ENCODE measurements around the gene PPP5C. TPM values are rescaled to one million over a fixed set of nuclear protein-coding genes. Genes with fewer than 3 reads are reported as not detected.

The PPP5C gene
- total and polyA plus RNA-seq, 2 of the 13 experiments (the other 11 are each of a cell fraction or from before 2014, with no cell fraction given) = 41.6 to 67.9 TPM

DNA sequence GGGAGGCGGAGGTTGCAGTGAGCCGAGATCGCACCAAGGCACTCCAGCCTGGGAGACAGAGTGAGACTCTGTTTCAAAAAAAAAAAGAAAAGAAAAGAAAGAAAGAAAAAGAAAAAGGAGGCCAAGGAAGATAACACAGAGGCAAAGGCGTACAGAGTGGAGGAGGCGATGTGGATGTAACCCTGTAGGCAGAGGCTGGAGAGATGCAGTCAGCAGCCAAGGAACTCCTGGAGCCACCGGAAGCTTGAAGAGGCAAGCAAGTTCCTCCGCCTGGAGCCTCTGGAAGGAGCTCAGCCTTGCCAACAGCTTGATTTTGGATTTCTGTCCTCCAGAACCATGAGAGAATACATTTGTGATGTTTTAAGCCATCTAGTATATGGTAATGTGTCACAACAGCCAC, 73.2 kb downstream of the PPP5C start:
- no TSS peak for BruUV-seq (replicated peaks)
- intact Hi-C loops (cut with micrococcal nuclease; ENCODE audit: unreplicated experiment) (no loop called here), in situ Hi-C loops (cut with HindIII; ENCODE audit: extremely low pct_ligation_motif_present, low pct_unique_long_range_greater_than_20kb) (no loop called here)
- FAIRE-seq (no peak), ATAC-seq (no peak), DNase-seq (ENCODE audit: low spot score) (no peak)
- H3K27me3 ChIP-seq (ENCODE audit: control insufficient read depth in 1 of 2, insufficient read depth in 2 of 2, low read length in 2 of 2) = 0 out of 5 replicates have a peak, but pooled peaks cover 0 to 3% of the 10 kb centered on the region in 2 experiments
- no peaks in the 10 kb centered on the region for H4K20me1 ChIP-seq (ENCODE audit: insufficient read depth, low read length)
- no peak overlapping the region for H2AFZ ChIP-seq (ENCODE audit: low read length)
- no peaks in the 10 kb centered on the region for H3K79me2 ChIP-seq (ENCODE audit: insufficient read depth, low read length)
- no peak overlapping the region for H3K4me3 ChIP-seq (replicated peaks in 1 of 3; ENCODE audit: insufficient read depth in 1 of 3, low read depth in 2 of 3, low read length in 3 of 3)
- H3K9ac ChIP-seq (ENCODE audit: insufficient read depth, low read depth, low read length) = no peak overlapping the region
- CTCF ChIA-PET (ENCODE audit: low intra/inter-chr PET ratio, low total read pairs) = no interaction called here
- H3K36me3 ChIP-seq (replicated peaks in 1 of 2; ENCODE audit: control insufficient read depth in 1 of 2, insufficient read depth in 2 of 2, low read length in 2 of 2) = no peaks in the 10 kb centered on the region
- no peak overlapping the region for H3K4me2 ChIP-seq (ENCODE audit: low read depth, low read length)
- WGBS (ENCODE audit: low lambda C conversion rate) = 77% methylated on average over 7 of the region's 7 CpGs
- no peak for TF ChIP-seq ZNF878 (CRISPR knock-in tag; IDR thresholded peaks at IDR 0.05)
- no peak for TF ChIP-seq ZNF451 (CRISPR knock-in tag; IDR thresholded peaks at IDR 0.05)
- TF ChIP-seq, protein P1, sequence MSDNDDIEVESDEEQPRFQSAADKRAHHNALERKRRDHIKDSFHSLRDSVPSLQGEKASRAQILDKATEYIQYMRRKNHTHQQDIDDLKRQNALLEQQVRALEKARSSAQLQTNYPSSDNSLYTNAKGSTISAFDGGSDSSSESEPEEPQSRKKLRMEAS (IDR thresholded peaks at IDR 0.05) = no peak
- TF ChIP-seq, protein P2, sequence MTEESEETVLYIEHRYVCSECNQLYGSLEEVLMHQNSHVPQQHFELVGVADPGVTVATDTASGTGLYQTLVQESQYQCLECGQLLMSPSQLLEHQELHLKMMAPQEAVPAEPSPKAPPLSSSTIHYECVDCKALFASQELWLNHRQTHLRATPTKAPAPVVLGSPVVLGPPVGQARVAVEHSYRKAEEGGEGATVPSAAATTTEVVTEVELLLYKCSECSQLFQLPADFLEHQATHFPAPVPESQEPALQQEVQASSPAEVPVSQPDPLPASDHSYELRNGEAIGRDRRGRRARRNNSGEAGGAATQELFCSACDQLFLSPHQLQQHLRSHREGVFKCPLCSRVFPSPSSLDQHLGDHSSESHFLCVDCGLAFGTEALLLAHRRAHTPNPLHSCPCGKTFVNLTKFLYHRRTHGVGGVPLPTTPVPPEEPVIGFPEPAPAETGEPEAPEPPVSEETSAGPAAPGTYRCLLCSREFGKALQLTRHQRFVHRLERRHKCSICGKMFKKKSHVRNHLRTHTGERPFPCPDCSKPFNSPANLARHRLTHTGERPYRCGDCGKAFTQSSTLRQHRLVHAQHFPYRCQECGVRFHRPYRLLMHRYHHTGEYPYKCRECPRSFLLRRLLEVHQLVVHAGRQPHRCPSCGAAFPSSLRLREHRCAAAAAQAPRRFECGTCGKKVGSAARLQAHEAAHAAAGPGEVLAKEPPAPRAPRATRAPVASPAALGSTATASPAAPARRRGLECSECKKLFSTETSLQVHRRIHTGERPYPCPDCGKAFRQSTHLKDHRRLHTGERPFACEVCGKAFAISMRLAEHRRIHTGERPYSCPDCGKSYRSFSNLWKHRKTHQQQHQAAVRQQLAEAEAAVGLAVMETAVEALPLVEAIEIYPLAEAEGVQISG (CRISPR knock-in tag; IDR thresholded peaks at IDR 0.05) = no peak
- no peak for TF ChIP-seq BRCA1 (CRISPR knock-in tag; IDR thresholded peaks at IDR 0.05)
- TF ChIP-seq, protein P3, sequence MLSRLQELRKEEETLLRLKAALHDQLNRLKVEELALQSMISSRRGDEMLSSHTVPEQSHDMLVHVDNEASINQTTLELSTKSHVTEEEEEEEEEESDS (CRISPR knock-in tag; IDR thresholded peaks at IDR 0.05; ENCODE audit: borderline replicate concordance) = no peak
- TF ChIP-seq, protein P4, sequence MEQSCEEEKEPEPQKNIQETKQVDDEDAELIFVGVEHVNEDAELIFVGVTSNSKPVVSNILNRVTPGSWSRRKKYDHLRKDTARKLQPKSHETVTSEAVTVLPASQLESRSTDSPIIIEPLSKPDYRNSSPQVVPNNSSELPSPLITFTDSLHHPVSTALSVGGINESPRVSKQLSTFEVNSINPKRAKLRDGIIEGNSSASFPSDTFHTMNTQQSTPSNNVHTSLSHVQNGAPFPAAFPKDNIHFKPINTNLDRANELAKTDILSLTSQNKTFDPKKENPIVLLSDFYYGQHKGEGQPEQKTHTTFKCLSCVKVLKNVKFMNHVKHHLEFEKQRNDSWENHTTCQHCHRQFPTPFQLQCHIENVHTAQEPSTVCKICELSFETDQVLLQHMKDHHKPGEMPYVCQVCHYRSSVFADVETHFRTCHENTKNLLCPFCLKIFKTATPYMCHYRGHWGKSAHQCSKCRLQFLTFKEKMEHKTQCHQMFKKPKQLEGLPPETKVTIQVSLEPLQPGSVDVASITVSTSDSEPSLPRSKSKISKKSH (CRISPR knock-in tag; IDR thresholded peaks at IDR 0.05; ENCODE audit: borderline replicate concordance) = no peak
- TF ChIP-seq, protein P5, sequence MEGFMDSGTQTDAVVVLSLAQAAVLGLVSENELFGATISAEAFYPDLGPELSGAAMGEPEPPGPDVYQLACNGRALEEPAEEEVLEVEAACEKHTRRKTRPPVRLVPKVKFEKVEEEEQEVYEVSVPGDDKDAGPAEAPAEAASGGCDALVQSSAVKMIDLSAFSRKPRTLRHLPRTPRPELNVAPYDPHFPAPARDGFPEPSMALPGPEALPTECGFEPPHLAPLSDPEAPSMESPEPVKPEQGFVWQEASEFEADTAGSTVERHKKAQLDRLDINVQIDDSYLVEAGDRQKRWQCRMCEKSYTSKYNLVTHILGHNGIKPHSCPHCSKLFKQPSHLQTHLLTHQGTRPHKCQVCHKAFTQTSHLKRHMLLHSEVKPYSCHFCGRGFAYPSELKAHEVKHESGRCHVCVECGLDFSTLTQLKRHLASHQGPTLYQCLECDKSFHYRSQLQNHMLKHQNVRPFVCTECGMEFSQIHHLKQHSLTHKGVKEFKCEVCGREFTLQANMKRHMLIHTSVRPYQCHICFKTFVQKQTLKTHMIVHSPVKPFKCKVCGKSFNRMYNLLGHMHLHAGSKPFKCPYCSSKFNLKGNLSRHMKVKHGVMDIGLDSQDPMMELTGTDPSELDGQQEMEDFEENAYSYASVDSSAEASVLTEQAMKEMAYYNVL (CRISPR knock-in tag; IDR thresholded peaks at IDR 0.05; ENCODE audit: borderline replicate concordance) = no peak
- TF ChIP-seq MIER2 (CRISPR knock-in tag; IDR thresholded peaks at IDR 0.05) = no peak
- TF ChIP-seq, protein P6, sequence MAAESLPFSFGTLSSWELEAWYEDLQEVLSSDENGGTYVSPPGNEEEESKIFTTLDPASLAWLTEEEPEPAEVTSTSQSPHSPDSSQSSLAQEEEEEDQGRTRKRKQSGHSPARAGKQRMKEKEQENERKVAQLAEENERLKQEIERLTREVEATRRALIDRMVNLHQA (CRISPR knock-in tag; IDR thresholded peaks at IDR 0.05) = no peak
- TF ChIP-seq KDM2A (CRISPR knock-in tag; IDR thresholded peaks at IDR 0.05; ENCODE audit: borderline replicate concordance, low read depth) = no peak
- no peak for TF ChIP-seq GATAD1 (CRISPR knock-in tag; IDR thresholded peaks at IDR 0.05)
- no peak for TF ChIP-seq U2AF2 (IDR thresholded peaks at IDR 0.05; ENCODE audit: low read depth, low read length)
- no peak for TF ChIP-seq SAFB2 (CRISPR knock-in tag; IDR thresholded peaks at IDR 0.05; ENCODE audit: borderline replicate concordance, low read depth)
- TF ChIP-seq HCFC1 (IDR thresholded peaks at IDR 0.05; ENCODE audit: low read depth, low read length) = no peak
- TF ChIP-seq PAWR (CRISPR knock-in tag; IDR thresholded peaks at IDR 0.05; ENCODE audit: borderline replicate concordance) = no peak
- TF ChIP-seq KLF12 (CRISPR knock-in tag; IDR thresholded peaks at IDR 0.05; ENCODE audit: borderline replicate concordance) = no peak
- no peak for TF ChIP-seq ZFP82 (CRISPR knock-in tag; IDR thresholded peaks at IDR 0.05; ENCODE audit: borderline replicate concordance)
- TF ChIP-seq KMT2B (CRISPR knock-in tag; IDR thresholded peaks at IDR 0.05) = no peak
- H3K9me3 ChIP-seq (ENCODE audit: low read length) = no peaks in the 10 kb centered on the region
- peaks cover 17% of the 10 kb centered on the region for H3K4me1 ChIP-seq (ENCODE audit: insufficient read depth, low read length)
- POLR2A ChIA-PET = no interaction called here
- no peak overlapping the region for H3K27ac ChIP-seq (ENCODE audit: extremely low read length, insufficient read depth, low read length)
